GM19455 (cell line): Measurements from ENCODE around the gene USP54.

ENCODE experiments used
- ATAC-seq: cut with Tn5 transposase; IDR thresholded peaks from one replicate; pipeline ENCODE4 v1.9.1; 2021; ENCODE audit not compliant: unreplicated experiment

USP54 gene

GRCh38 chr10:73469579-73469978 is 121.6 kb downstream of the USP54 start:
- no peak for ATAC-seq

GRCh38 chr10:73467206-73467605 is 123.9 kb downstream of the USP54 start:
- ATAC-seq = no peak

- ATAC-seq = no peak
Observed at GRCh38 chr10:73465978-73466726, 125.0 kb downstream of the USP54 start.

GRCh38 chr10:73460897-73461296 is 130.2 kb downstream of the USP54 start:
- no peak for ATAC-seq

- ATAC-seq = no peak
Observed at GRCh38 chr10:73459683-73460314, 131.3 kb downstream of the USP54 start.

GRCh38 chr10:73456187-73456890 is 134.8 kb downstream of the USP54 start:
- ATAC-seq = no peak

- no peak for ATAC-seq
Observed at GRCh38 chr10:73449113-73449512, 142.0 kb downstream of the USP54 start.

- ATAC-seq = no peak
Observed at GRCh38 chr10:73448384-73448783, 142.8 kb downstream of the USP54 start.
